SHP77 (cell line): Measurements from ENCODE around the gene IPO11.
"Not testable (repeated sequence)": the region's sequence is repeated elsewhere in the genome, so short reads cannot be mapped to it uniquely, and the experiment has no call there.

Source experiments
- DNase-seq, 2 experiments: peaks; one replicate each; lab custom pipeline; 2025; lab: John Stamatoyannopoulos, UW

IPO11 gene

GRCh38 chr5:62448528-62448927, 36.0 kb downstream of the IPO11 start:
- no peak for DNase-seq

- DNase-seq, result no peak
Observed at GRCh38 chr5:62450259-62450658, 37.7 kb downstream of the IPO11 start.

- DNase-seq, result no peak
Observed at GRCh38 chr5:62457071-62457470, 44.5 kb downstream of the IPO11 start.

- peak; percentile 5 to 28 for DNase-seq
Observed at GRCh38 chr5:62460578-62460983, 48.0 kb downstream of the IPO11 start.

GRCh38 chr5:62461561-62461960, 49.0 kb downstream of the IPO11 start:
- no peak for DNase-seq

- no peak for DNase-seq
Observed at GRCh38 chr5:62465985-62466925, 53.7 kb downstream of the IPO11 start.

- no peak for DNase-seq
Observed at GRCh38 chr5:62473209-62473608, 60.6 kb downstream of the IPO11 start.

- no peak for DNase-seq
Observed at GRCh38 chr5:62475072-62475471, 62.5 kb downstream of the IPO11 start.

- no peak for DNase-seq
Observed at GRCh38 chr5:62477801-62478200, 65.2 kb downstream of the IPO11 start.

- no peak for DNase-seq
Observed at GRCh38 chr5:62483556-62483955, 71.0 kb downstream of the IPO11 start.

GRCh38 chr5:62486672-62487071, 74.1 kb downstream of the IPO11 start:
- DNase-seq, result no peak

GRCh38 chr5:62488531-62488930, 76.0 kb downstream of the IPO11 start:
- no peak for DNase-seq

GRCh38 chr5:62489471-62489870, 76.9 kb downstream of the IPO11 start:
- DNase-seq, result no peak

GRCh38 chr5:62494772-62495171, 82.2 kb downstream of the IPO11 start:
- no peak for DNase-seq

GRCh38 chr5:62496876-62497275, 84.3 kb downstream of the IPO11 start:
- no peak for DNase-seq

GRCh38 chr5:62498961-62499360, 86.4 kb downstream of the IPO11 start:
- no peak for DNase-seq

- DNase-seq, result no peak
Observed at GRCh38 chr5:62499756-62500155, 87.2 kb downstream of the IPO11 start.

GRCh38 chr5:62502456-62503101, 90.0 kb downstream of the IPO11 start:
- no peak for DNase-seq

- DNase-seq, result no peak
Observed at GRCh38 chr5:62504129-62504528, 91.6 kb downstream of the IPO11 start.

- DNase-seq, result no peak
Observed at GRCh38 chr5:62506659-62507460, 94.3 kb downstream of the IPO11 start.

- DNase-seq, result not testable (repeated sequence)
Observed at GRCh38 chr5:62508760-62509159, 96.2 kb downstream of the IPO11 start.

GRCh38 chr5:62509806-62510205, 97.2 kb downstream of the IPO11 start:
- DNase-seq, result no peak
